Spleen (tissue), 7 donors: ENCODE results near the gene NKTR.

ENCODE experiments used
- CTCF ChIP-seq, 11 experiments: fragments of 200-600 bp in 7 of 11; fragments of 450-650 bp in 4 of 11; sonication (generic) in 4 of 11; IDR thresholded peaks in 8 of 11; conservative IDR thresholded peaks in 3 of 11; 1 replicate in 7 of 11; 2 replicates in 4 of 11; pipeline versions ENCODE4 v1.4.0 to v1.8.0; 2016 to 2021; ENCODE audit warnings: antibody characterized with exemption in 11 of 11, inconsistent platforms in 4 of 11, mild to moderate bottlenecking in 1 of 11
- POLR2AphosphoS5 ChIP-seq, 3 donors: sonication (generic); formaldehyde crosslinking; IDR thresholded peaks; one replicate each; pipeline ENCODE4 v1.5.1; 2017; ENCODE audit warnings: antibody characterized with exemption in 3 of 3
- donor health status: DM: no; HTN: no; CAD: no; lungs with moderate emphysema.
- donor health status: DM: no; HTN: no; CAD: no.
- donor health status: DM: no; HTN: no; CAD: no.

GRCh38 chr3:42660131-42660715 is 59.7 kb downstream of the NKTR start:
- TF ChIP-seq POLR2AphosphoS5 (IDR thresholded peaks at IDR 0.05) = no peak
- no peak for TF ChIP-seq CTCF (IDR thresholded peaks at IDR 0.05 in 8 of 11, conservative IDR thresholded peaks at IDR 0.05 in 3 of 11)
